Measurements from ENCODE around the gene KRTAP16-1. TPM values are rescaled to one million over a fixed set of nuclear protein-coding genes. Genes with fewer than 3 reads are reported as not detected.

Gene KRTAP16-1
- total RNA-seq, 2 donors from 2014 or later = not detected

DNA sequence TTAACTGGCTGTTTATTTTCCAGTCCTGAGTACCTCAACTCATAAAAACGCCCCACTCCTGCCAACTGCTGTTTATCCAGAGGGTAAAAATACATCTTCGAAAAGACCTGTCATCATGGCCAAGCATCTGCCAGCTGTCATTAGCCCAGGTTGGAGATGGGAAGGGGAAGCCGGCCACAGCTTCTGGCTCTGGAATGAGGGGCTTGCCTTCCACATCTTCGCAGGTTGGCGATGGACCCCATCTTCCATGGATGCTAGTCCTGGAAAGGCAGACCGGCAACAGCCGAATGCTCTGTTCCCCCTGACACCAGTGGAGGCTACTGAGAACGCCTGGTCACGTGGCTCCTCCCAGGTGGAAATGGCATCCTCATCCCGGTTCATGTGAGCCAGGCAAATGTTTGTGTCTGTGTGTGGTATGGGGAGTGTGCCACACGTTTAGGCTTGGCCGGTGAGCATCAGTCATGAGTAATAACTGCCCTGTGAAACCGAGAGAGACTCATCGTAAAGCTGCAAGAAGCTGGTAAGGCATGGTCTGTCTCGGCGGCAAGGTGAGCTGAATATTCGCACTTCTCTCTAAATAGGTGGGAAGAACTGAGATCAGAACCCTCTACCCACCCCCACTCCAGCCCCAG is 6.8 kb upstream of the KRTAP16-1 start:
- Histone ChIP-seq H3K9ac (ENCODE audit: low read depth in 2 of 2, low read length in 2 of 2) (no peak overlapping the region), H3K27me3 (no peaks in the 10 kb centered on the region), H3K36me3 (no peaks in the 10 kb centered on the region), H3K27ac (no peak overlapping the region), H3K4me1 (no peaks in the 10 kb centered on the region), H3K9me3 (no peaks in the 10 kb centered on the region), H3K4me3 (no peak overlapping the region)
- intact Hi-C loops (cut with DNase I) = no loop called here
- TF ChIP-seq, protein P1, sequence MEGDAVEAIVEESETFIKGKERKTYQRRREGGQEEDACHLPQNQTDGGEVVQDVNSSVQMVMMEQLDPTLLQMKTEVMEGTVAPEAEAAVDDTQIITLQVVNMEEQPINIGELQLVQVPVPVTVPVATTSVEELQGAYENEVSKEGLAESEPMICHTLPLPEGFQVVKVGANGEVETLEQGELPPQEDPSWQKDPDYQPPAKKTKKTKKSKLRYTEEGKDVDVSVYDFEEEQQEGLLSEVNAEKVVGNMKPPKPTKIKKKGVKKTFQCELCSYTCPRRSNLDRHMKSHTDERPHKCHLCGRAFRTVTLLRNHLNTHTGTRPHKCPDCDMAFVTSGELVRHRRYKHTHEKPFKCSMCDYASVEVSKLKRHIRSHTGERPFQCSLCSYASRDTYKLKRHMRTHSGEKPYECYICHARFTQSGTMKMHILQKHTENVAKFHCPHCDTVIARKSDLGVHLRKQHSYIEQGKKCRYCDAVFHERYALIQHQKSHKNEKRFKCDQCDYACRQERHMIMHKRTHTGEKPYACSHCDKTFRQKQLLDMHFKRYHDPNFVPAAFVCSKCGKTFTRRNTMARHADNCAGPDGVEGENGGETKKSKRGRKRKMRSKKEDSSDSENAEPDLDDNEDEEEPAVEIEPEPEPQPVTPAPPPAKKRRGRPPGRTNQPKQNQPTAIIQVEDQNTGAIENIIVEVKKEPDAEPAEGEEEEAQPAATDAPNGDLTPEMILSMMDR (IDR thresholded peaks at IDR 0.05) = no peak
- no peak for DNase-seq

DNA sequence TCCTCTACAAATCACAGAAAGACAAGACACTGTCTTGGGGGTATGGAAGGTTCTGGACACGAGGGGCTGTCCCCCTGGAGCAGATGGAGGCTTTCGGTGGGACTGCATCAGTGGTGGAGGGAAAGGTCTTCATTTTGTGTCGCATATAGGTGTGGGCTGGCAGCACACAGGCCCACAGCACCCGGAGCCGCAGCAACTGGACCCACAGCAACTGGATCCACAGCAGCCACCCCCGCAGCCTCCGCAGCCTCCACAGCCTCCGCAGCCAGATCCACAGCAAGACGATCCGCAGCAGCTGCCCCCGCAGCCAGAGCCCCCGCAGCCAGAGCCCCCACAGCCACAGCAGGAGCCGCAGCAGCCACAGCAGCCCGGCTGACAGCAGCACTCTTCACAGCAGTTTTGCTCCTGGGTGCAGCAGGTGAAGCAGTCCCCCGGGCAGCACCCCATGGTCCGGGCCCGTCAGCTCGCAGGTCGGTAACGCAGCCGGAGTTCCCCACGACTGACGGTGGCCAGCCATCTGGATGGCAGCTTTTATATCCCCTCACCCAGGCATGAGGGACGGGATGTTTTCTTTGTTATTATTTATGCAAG is 6.2 kb upstream of the KRTAP16-1 start, which contains the start of gene KRTAP17-1:
KRTAP17-1 (minus strand) TSS at position 507 of the 591 bp plus-strand sequence; CDS start at position 447, 60 bp downstream.
- no peaks in the 10 kb centered on the region for H3K9me3 ChIP-seq
- no peaks in the 10 kb centered on the region for H3K27me3 ChIP-seq
- H3K9ac ChIP-seq (ENCODE audit: low read depth in 2 of 2, low read length in 2 of 2) = no peak within 1 kb of the TSS
- H3K4me1 ChIP-seq = no peaks in the 10 kb centered on the region
- TF ChIP-seq, protein P1 (IDR thresholded peaks at IDR 0.05) = no peak
- H3K36me3 ChIP-seq = no peaks in the 10 kb centered on the region
- DNase-seq = no peak
- intact Hi-C loops (cut with DNase I) = no loop called here
- H3K4me3 ChIP-seq = no peak within 1 kb of the TSS
- no peak within 1 kb of the TSS for H3K27ac ChIP-seq

DNA sequence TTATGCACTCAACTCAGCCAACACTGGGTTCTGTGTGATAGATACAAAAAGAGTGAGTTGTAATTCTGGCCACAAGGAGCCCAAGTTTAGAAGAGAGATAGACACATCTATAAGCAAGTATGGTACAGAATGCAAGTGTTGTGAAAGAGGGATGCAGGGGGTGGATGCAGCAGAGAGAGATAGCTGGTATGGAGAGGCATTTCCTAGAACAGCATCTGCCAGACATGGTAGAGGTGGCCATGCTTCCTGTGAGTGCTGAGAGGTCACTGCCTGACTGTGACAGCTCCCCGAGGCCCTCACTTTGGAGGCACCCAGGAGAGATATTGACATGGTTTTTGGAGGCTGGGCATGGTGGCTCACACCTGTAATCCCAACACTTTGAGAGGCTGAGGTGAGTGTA is 2.0 kb upstream of the KRTAP16-1 start:
- Histone ChIP-seq H3K27ac (no peak overlapping the region), H3K4me3 (no peak overlapping the region), H3K27me3 (no peaks in the 10 kb centered on the region), H3K36me3 (no peaks in the 10 kb centered on the region), H3K9me3 (no peaks in the 10 kb centered on the region), H3K9ac (ENCODE audit: low read depth in 2 of 2, low read length in 2 of 2) (no peak overlapping the region), H3K4me1 (no peaks in the 10 kb centered on the region)
- DNase-seq = no peak
- TF ChIP-seq, protein P1 (IDR thresholded peaks at IDR 0.05) = no peak
- intact Hi-C loops (cut with DNase I) = no loop called here

DNA sequence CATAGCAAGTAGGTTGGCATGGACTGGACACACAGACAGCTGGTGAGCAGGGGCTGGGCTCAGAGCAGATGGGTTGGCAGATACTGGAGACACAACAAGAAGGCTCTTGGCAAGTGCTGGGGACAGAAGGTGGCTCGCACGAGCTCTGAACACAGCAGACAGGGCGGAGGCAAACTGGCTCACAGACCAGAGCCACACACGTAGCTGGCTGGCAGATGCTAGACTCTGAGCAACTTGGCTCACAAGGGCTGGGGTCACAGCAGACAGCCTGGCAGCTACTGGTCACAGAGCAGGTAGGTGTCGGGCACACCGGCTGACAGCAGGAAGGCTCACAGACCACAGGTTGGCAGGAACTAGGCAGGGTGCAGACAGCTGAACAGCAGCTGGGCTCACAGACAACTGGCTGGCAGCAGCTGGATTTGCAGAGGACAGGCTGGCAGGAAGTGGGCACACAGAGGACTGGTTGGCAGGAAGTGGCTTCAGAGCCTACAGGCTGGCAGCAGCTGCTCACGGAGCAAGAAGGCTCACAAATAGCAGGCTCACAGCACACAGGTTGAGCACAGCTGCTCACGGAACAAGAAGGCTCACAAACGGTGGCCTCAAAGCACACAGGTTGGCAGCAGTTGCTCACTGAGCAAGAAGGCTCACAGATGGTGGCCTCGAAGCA is 725 bp downstream of the KRTAP16-1 start:
- Histone ChIP-seq H3K36me3 (no peaks in the 10 kb centered on the region), H3K9ac (ENCODE audit: low read depth in 2 of 2, low read length in 2 of 2) (no peak overlapping the region), H3K4me1 (no peaks in the 10 kb centered on the region), H3K9me3 (no peaks in the 10 kb centered on the region), H3K4me3 (no peak overlapping the region), H3K27ac (no peak overlapping the region), H3K27me3 (no peaks in the 10 kb centered on the region)
- DNase-seq = no peak
- intact Hi-C loops (cut with DNase I) = no loop called here
- TF ChIP-seq, protein P1 (IDR thresholded peaks at IDR 0.05) = no peak

GRCh38 chr17:41307647-41308046 is 1.5 kb downstream of the KRTAP16-1 start:
- Histone ChIP-seq H3K4me3 (no peak overlapping the region), H3K9ac (ENCODE audit: low read depth in 2 of 2, low read length in 2 of 2) (no peak overlapping the region), H3K9me3 (no peaks in the 10 kb centered on the region), H3K27me3 (no peaks in the 10 kb centered on the region), H3K4me1 (no peaks in the 10 kb centered on the region), H3K36me3 (no peaks in the 10 kb centered on the region), H3K27ac (no peak overlapping the region)
- intact Hi-C loops (cut with DNase I) = no loop called here
- no peak for DNase-seq
- TF ChIP-seq, protein P1 (IDR thresholded peaks at IDR 0.05) = no peak

Measured in colonic mucosa (tissue), 4 donors.